Uterus (tissue), 2 donors: ENCODE data around the gene GLI2.

Experiments
- CTCF ChIP-seq, 4 experiments: fragments of 200-600 bp in 2 of 4; fragments of 450-650 bp in 2 of 4; sonication (generic) in 2 of 4; IDR thresholded peaks; one replicate each; pipeline ENCODE4 v1.5.1; 2016 to 2019; ENCODE audit warnings: antibody characterized with exemption in 4 of 4, mild to moderate bottlenecking in 2 of 4, moderate library complexity in 1 of 4
- POLR2A ChIP-seq, 2 donors: fragments of 450-650 bp; IDR thresholded peaks; one replicate each; pipeline ENCODE4 v1.6.1; 2016; ENCODE audit warnings: antibody characterized with exemption in 2 of 2, mild to moderate bottlenecking in 1 of 2, moderate library complexity in 1 of 2

GRCh38 chr2:120699292-120699691 is 36.4 kb upstream of the GLI2 start:
- TF ChIP-seq POLR2A (IDR thresholded peaks at IDR 0.05) = no peak
- no peak for TF ChIP-seq CTCF (IDR thresholded peaks at IDR 0.05)
